Uterus (tissue), 4 donors: ENCODE data around the gene TOP3B. TPM values are rescaled to one million over a fixed set of nuclear protein-coding genes. Genes with fewer than 3 reads are reported as not detected.
A peak's percentile ranks its signal among the peaks of the same experiment; 100 is the strongest.

Experiments used
- DNase-seq, 2 donors: peaks; one replicate each; pipeline ENCODE4 v3.0.0-alpha.2; 2019 to 2020
- H3K27ac ChIP-seq, 2 donors: fragments of 200-600 bp; sonication (generic); 1 replicate in 1 of 2; 2 replicates in 1 of 2; pipeline ENCODE4 v1.5.1; 2016 to 2018
- H3K27me3 ChIP-seq, 2 donors: fragments of 200-600 bp; sonication (generic); one replicate each; pipeline ENCODE4 v1.5.1; 2018 to 2019; ENCODE audit warnings: control low read depth in 1 of 2
- H3K36me3 ChIP-seq, 2 donors: fragments of 200-600 bp; sonication (generic); one replicate each; pipeline ENCODE4 v1.5.1; 2019; ENCODE audit warnings: control low read depth in 1 of 2
- H3K4me1 ChIP-seq, 2 donors: fragments of 200-600 bp; sonication (generic); one replicate each; pipeline ENCODE4 v1.5.1; 2018 to 2019; ENCODE audit warnings: control low read depth in 1 of 2
- H3K4me3 ChIP-seq, 2 donors: fragments of 200-600 bp; sonication (generic); 1 replicate in 1 of 2; 2 replicates in 1 of 2; pipeline ENCODE4 v1.5.1; 2018 to 2019; ENCODE audit warnings: mild to moderate bottlenecking in 1 of 2
- H3K9me3 ChIP-seq, 2 donors: fragments of 200-600 bp; sonication (generic); one replicate each; pipeline ENCODE4 v1.5.1; 2019; ENCODE audit warnings: control low read depth in 1 of 2
- POLR2A ChIP-seq, 2 donors: fragments of 450-650 bp; IDR thresholded peaks; one replicate each; pipeline ENCODE4 v1.6.1; 2016; ENCODE audit warnings: antibody characterized with exemption in 2 of 2, mild to moderate bottlenecking in 1 of 2, moderate library complexity in 1 of 2
- intact Hi-C: fragments of 100-400 bp; cut with DNase I; formaldehyde crosslinking; loops from one replicate; pipeline ENCODE4 v1.15.1; 2023; ENCODE audit warnings: low total_unique reads
- total RNA-seq, 4 donors: library from RNA; depleted of rRNA in 3 of 4; stranded (reverse); fragments of >200 nt in 3 of 4; gene quantifications; one replicate each; pipeline versions ENCODE4 v1.1.0 to v1.2.4, GENCODE V29; 2014 to 2023
- TF ChIP-seq, protein P1 (sequence below), 4 experiments: fragments of 200-600 bp in 2 of 4; fragments of 450-650 bp in 2 of 4; sonication (generic) in 2 of 4; IDR thresholded peaks; one replicate each; pipeline ENCODE4 v1.5.1; 2016 to 2019; ENCODE audit warnings: antibody characterized with exemption in 4 of 4, mild to moderate bottlenecking in 2 of 4, moderate library complexity in 1 of 4
- donor health status: DM: yes; HTN: yes; CAD: no.

The TOP3B gene
- total RNA-seq, 4 donors from 2014 or later = 6.2 to 36.4 (median 20.9) TPM

DNA sequence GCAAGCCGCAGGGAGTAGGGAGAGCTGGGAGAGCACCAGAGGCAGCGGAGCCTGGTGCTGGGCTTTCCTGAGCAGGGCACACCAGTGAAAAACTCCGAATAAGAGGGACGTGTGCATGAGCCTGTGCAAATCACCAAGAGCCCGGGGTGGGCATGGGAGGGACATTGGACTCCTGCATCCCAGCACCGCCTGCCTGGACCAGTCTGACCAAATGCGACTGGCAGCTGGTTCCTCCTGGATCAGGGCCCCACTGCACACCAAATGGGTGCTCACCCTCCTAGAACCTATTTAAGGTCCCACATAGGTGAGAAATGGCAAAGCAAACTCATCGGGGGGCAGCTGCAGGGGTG is 33.0 kb downstream of the TOP3B start:
- intact Hi-C loops = no loop called here
- Histone ChIP-seq H3K36me3 (no peaks in the 10 kb centered on the region), H3K4me3 (no peak overlapping the region), H3K9me3 (no peaks in the 10 kb centered on the region), H3K27me3 (no peaks in the 10 kb centered on the region), H3K27ac (peak overlapping the region; percentile 87 to 97), H3K4me1 (peaks cover 10 to 16% of the 10 kb centered on the region in 2 donors)
- no peak for TF ChIP-seq POLR2A (IDR thresholded peaks at IDR 0.05)
- TF ChIP-seq, protein P1, sequence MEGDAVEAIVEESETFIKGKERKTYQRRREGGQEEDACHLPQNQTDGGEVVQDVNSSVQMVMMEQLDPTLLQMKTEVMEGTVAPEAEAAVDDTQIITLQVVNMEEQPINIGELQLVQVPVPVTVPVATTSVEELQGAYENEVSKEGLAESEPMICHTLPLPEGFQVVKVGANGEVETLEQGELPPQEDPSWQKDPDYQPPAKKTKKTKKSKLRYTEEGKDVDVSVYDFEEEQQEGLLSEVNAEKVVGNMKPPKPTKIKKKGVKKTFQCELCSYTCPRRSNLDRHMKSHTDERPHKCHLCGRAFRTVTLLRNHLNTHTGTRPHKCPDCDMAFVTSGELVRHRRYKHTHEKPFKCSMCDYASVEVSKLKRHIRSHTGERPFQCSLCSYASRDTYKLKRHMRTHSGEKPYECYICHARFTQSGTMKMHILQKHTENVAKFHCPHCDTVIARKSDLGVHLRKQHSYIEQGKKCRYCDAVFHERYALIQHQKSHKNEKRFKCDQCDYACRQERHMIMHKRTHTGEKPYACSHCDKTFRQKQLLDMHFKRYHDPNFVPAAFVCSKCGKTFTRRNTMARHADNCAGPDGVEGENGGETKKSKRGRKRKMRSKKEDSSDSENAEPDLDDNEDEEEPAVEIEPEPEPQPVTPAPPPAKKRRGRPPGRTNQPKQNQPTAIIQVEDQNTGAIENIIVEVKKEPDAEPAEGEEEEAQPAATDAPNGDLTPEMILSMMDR (IDR thresholded peaks at IDR 0.05) = no peak
- DNase-seq = no peak

DNA sequence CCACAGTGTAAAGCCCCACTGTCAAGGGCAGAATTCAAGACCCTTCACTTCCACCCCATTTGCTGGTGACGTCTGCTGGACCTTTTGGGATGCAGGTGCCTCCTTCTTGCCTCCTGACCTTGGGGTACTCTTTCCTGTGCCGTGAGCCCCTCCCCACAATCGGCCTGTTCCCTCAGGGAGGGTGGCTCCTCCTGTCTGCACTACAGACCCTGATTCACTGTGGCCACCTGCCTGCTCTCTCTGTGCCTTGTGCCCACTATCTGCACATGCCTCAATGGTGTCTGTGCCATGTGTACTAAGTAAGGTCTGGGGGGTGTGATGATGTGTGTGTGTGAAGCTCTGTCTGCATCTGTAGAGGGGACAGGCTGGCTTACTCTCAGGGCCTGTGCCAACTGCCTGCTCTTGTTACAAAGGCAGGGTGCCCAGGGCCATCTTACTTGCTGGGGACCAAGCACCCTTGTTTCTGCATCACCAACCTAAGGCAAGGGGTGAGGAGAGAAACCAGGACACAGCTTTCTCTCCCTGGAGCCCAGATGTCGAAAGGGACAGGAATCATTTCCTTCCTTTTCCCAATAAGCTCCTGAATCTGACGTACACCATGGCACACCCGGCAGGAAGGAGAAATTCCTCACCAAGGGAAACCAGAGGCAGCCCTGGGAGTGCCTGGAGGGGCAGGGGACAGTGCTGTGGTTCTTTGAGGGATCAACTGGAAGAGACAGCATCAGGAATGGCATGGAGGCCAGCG is 33.6 kb downstream of the TOP3B start:
- H3K27ac ChIP-seq = peak overlapping the region; percentile 87 to 97
- no peaks in the 10 kb centered on the region for H3K27me3 ChIP-seq
- no peak overlapping the region for H3K4me3 ChIP-seq
- no peak for DNase-seq
- no peaks in the 10 kb centered on the region for H3K9me3 ChIP-seq
- peaks cover 10 to 16% of the 10 kb centered on the region in 2 donors for H3K4me1 ChIP-seq
- intact Hi-C loops = no loop called here
- TF ChIP-seq POLR2A (IDR thresholded peaks at IDR 0.05) = no peak
- TF ChIP-seq, protein P1 (IDR thresholded peaks at IDR 0.05) = no peak
- H3K36me3 ChIP-seq = no peaks in the 10 kb centered on the region

- Histone ChIP-seq H3K9me3 (no peaks in the 10 kb centered on the region), H3K27ac (peak overlapping the region; percentile 87 to 97), H3K4me3 (no peak overlapping the region), H3K36me3 (no peaks in the 10 kb centered on the region), H3K4me1 (peaks cover 14 to 16% of the 10 kb centered on the region in 2 donors), H3K27me3 (no peaks in the 10 kb centered on the region)
- TF ChIP-seq, protein P1 (IDR thresholded peaks at IDR 0.05) = no peak
- TF ChIP-seq POLR2A (IDR thresholded peaks at IDR 0.05) = no peak
- intact Hi-C loops = no loop called here
- DNase-seq = no peak
Measured at GRCh38 chr22:21948390-21948789, 34.2 kb downstream of the TOP3B start.

GRCh38 chr22:21947040-21948014 is 35.3 kb downstream of the TOP3B start:
- TF ChIP-seq, protein P1 (IDR thresholded peaks at IDR 0.05) = peak; percentile 49 to 69 (median 63)
- TF ChIP-seq POLR2A (IDR thresholded peaks at IDR 0.05) = no peak
- DNase-seq = peak in 1 of 2 donors; percentile 63
- no peak overlapping the region for H3K4me3 ChIP-seq
- H3K27ac ChIP-seq = peak overlapping the region; percentile 87 to 97
- no peaks in the 10 kb centered on the region for H3K27me3 ChIP-seq
- peaks cover 19 to 23% of the 10 kb centered on the region in 2 donors for H3K4me1 ChIP-seq
- intact Hi-C loops = no loop called here
- no peaks in the 10 kb centered on the region for H3K9me3 ChIP-seq
- no peaks in the 10 kb centered on the region for H3K36me3 ChIP-seq
